HEK293T (cell line): ENCODE results near the gene TET3.

Experiments
- ELF4 ChIP-seq: fragments of 450-650 bp; IDR thresholded peaks from 2 replicates; pipeline ENCODE4 v1.6.1; 2017; ENCODE audit warnings: antibody characterized with exemption
- FOXA1 ChIP-seq: fragments of 450-650 bp; IDR thresholded peaks from 2 replicates; pipeline ENCODE4 v1.6.1; 2016; ENCODE audit warnings: mild to moderate bottlenecking
- FOXM1 ChIP-seq: fragments of 450-650 bp; IDR thresholded peaks from 2 replicates; pipeline ENCODE4 v1.6.1; 2017; ENCODE audit warnings: mild to moderate bottlenecking, borderline replicate concordance
- PKNOX1 ChIP-seq: fragments of 450-650 bp; IDR thresholded peaks from 2 replicates; pipeline ENCODE4 v1.6.1; 2016
- SUZ12 ChIP-seq: fragments of 450-650 bp; IDR thresholded peaks from 2 replicates; pipeline ENCODE4 v1.6.1; 2016; ENCODE audit warnings: mild to moderate bottlenecking

GRCh38 chr2:73961823-73962615 is 22.7 kb upstream of the TET3 start:
- no peak for TF ChIP-seq SUZ12
- no peak for TF ChIP-seq FOXA1
- no peak for TF ChIP-seq FOXM1
- no peak for TF ChIP-seq PKNOX1
- no peak for TF ChIP-seq ELF4
